Smooth muscle cell (in vitro differentiated cells): ENCODE data around the gene RNASEL. TPM values are rescaled to one million over a fixed set of nuclear protein-coding genes. Genes with fewer than 3 reads are reported as not detected.
A peak's percentile ranks its signal among the peaks of the same experiment; 100 is the strongest.

Experiments
- DNase-seq: peaks from one replicate; lab custom pipeline; 2025; ENCODE audit not compliant: unreplicated experiment; lab: John Stamatoyannopoulos, UW
- H2AFZ ChIP-seq: fragments of 200-600 bp; sonication (generic); 2 replicates; pipeline ENCODE4 v1.6.0; 2016; ENCODE audit warnings: antibody characterized with exemption, low read depth, mild to moderate bottlenecking
- H3F3A ChIP-seq: fragments of 200-600 bp; sonication (generic); 2 replicates; pipeline ENCODE4 v1.6.0; 2017; ENCODE audit warnings: antibody characterized with exemption, low read depth
- H3K27ac ChIP-seq: fragments of 200-600 bp; sonication (generic); 2 replicates; pipeline ENCODE4 v1.5.1; 2016; ENCODE audit warnings: low read depth, mild to moderate bottlenecking
- H3K27me3 ChIP-seq: fragments of 200-600 bp; sonication (generic); 2 replicates; pipeline ENCODE4 v1.6.1; 2016; ENCODE audit warnings: low read depth, mild to moderate bottlenecking
- H3K36me3 ChIP-seq: fragments of 200-600 bp; sonication (generic); 2 replicates; pipeline ENCODE4 v1.5.1; 2016; ENCODE audit warnings: low read depth
- H3K4me1 ChIP-seq: fragments of 200-600 bp; sonication (generic); 2 replicates; pipeline ENCODE4 v1.5.1; 2016; ENCODE audit warnings: low read depth
- H3K4me2 ChIP-seq: fragments of 200-600 bp; sonication (generic); 2 replicates; pipeline ENCODE4 v1.6.0; 2016; ENCODE audit warnings: mild to moderate bottlenecking
- H3K4me3 ChIP-seq: fragments of 200-600 bp; sonication (generic); 2 replicates; pipeline ENCODE4 v1.5.1; 2016; ENCODE audit warnings: mild to moderate bottlenecking
- H3K79me2 ChIP-seq: fragments of 200-600 bp; sonication (generic); 2 replicates; pipeline ENCODE4 v1.6.0; 2016; ENCODE audit warnings: low read depth, mild to moderate bottlenecking
- H3K9ac ChIP-seq: fragments of 200-600 bp; sonication (generic); 2 replicates; pipeline ENCODE4 v1.6.0; 2016; ENCODE audit warnings: low read depth
- H3K9me3 ChIP-seq: fragments of 200-600 bp; sonication (generic); replicated peaks from 2 replicates; pipeline ENCODE4 v1.5.1; 2016; ENCODE audit warnings: low read depth
- H4K20me1 ChIP-seq: fragments of 200-600 bp; sonication (generic); 2 replicates; pipeline ENCODE4 v1.6.0; 2016; ENCODE audit warnings: low read depth
- WGBS: methylation state at CpG from one replicate; pipeline ENCODE4 v1.1.7; 2016; ENCODE audit warnings: low lambda C conversion rate; 5-methylcytosine and 5-hydroxymethylcytosine counted together
- polyA plus RNA-seq: library from polyadenylated mRNA; unstranded; fragments of >200 nt; fragmentation: Nextera tagmentation; extraction: Ambion mirVana; gene quantifications from 2 replicates; pipeline ENCODE4 v1.2.1, GENCODE V29; 2016
- total RNA-seq: library from RNA; depleted of rRNA; stranded (reverse); fragments of >200 nt; gene quantifications from 2 replicates; pipeline ENCODE4 v1.2.3, GENCODE V29; 2014
- TF ChIP-seq, protein P1 (sequence below): fragments of 200-600 bp; sonication (generic); IDR thresholded peaks from 2 replicates; pipeline ENCODE4 v1.5.1; 2017; ENCODE audit warnings: borderline replicate concordance, mild to moderate bottlenecking, antibody characterized with exemption; ENCODE audit not compliant: insufficient read depth, poor library complexity, severe bottlenecking

The RNASEL gene
- total and polyA plus RNA-seq, 2 experiments from 2014 or later: 4.5 to 4.7 TPM

- Histone ChIP-seq H3K4me3 (peak overlapping the region; percentile 56), H3K4me1 (peaks cover 38% of the 10 kb centered on the region), H2AFZ (peak overlapping the region; percentile 53), H3K9ac (peak overlapping the region; percentile 84), H3K36me3 (no peaks in the 10 kb centered on the region), H3K79me2 (no peaks in the 10 kb centered on the region), H3F3A (peaks cover 31% of the 10 kb centered on the region), H3K4me2 (peak overlapping the region; percentile 86), H3K9me3 (no peaks in the 10 kb centered on the region), H4K20me1 (no peaks in the 10 kb centered on the region), H3K27me3 (no peaks in the 10 kb centered on the region), H3K27ac (peak overlapping the region; percentile 93)
- WGBS: 5% methylated on average over 11 of the region's 11 CpGs
- DNase-seq: no peak
- TF ChIP-seq, protein P1, sequence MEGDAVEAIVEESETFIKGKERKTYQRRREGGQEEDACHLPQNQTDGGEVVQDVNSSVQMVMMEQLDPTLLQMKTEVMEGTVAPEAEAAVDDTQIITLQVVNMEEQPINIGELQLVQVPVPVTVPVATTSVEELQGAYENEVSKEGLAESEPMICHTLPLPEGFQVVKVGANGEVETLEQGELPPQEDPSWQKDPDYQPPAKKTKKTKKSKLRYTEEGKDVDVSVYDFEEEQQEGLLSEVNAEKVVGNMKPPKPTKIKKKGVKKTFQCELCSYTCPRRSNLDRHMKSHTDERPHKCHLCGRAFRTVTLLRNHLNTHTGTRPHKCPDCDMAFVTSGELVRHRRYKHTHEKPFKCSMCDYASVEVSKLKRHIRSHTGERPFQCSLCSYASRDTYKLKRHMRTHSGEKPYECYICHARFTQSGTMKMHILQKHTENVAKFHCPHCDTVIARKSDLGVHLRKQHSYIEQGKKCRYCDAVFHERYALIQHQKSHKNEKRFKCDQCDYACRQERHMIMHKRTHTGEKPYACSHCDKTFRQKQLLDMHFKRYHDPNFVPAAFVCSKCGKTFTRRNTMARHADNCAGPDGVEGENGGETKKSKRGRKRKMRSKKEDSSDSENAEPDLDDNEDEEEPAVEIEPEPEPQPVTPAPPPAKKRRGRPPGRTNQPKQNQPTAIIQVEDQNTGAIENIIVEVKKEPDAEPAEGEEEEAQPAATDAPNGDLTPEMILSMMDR: no peak
Observed at GRCh38 chr1:182615468-182616129, 26.5 kb upstream of the RNASEL start.

GRCh38 chr1:182614796-182615454 lies 25.9 kb upstream of the RNASEL start:
- H4K20me1 ChIP-seq: no peaks in the 10 kb centered on the region
- H3K27ac ChIP-seq: peak overlapping the region; percentile 93
- under 1% methylated on average over 56 of the region's 56 CpGs for WGBS
- H3K36me3 ChIP-seq: no peaks in the 10 kb centered on the region
- H2AFZ ChIP-seq: peak overlapping the region; percentile 53
- H3K4me3 ChIP-seq: peak overlapping the region; percentile 56
- no peaks in the 10 kb centered on the region for H3K27me3 ChIP-seq
- H3K79me2 ChIP-seq: no peaks in the 10 kb centered on the region
- H3K4me1 ChIP-seq: peaks cover 38% of the 10 kb centered on the region
- TF ChIP-seq, protein P1: no peak
- DNase-seq: peak; percentile 69
- peaks cover 31% of the 10 kb centered on the region for H3F3A ChIP-seq
- peak overlapping the region; percentile 86 for H3K4me2 ChIP-seq
- no peaks in the 10 kb centered on the region for H3K9me3 ChIP-seq
- H3K9ac ChIP-seq: peak overlapping the region; percentile 84

- no peaks in the 10 kb centered on the region for H3K9me3 ChIP-seq
- no peak overlapping the region for H3K9ac ChIP-seq
- no peak overlapping the region for H3K4me2 ChIP-seq
- H3K4me1 ChIP-seq: peaks cover 25% of the 10 kb centered on the region
- no peak overlapping the region for H2AFZ ChIP-seq
- no peak overlapping the region for H3K4me3 ChIP-seq
- H3K27ac ChIP-seq: no peak overlapping the region
- H3F3A ChIP-seq: peaks cover 15% of the 10 kb centered on the region
- TF ChIP-seq, protein P1: no peak
- H4K20me1 ChIP-seq: no peaks in the 10 kb centered on the region
- no peak for DNase-seq
- H3K79me2 ChIP-seq: no peaks in the 10 kb centered on the region
- H3K36me3 ChIP-seq: no peaks in the 10 kb centered on the region
- H3K27me3 ChIP-seq: no peaks in the 10 kb centered on the region
- 72% methylated on average over 8 of the region's 8 CpGs for WGBS
Observed at GRCh38 chr1:182611787-182612186, 22.7 kb upstream of the RNASEL start.

DNA sequence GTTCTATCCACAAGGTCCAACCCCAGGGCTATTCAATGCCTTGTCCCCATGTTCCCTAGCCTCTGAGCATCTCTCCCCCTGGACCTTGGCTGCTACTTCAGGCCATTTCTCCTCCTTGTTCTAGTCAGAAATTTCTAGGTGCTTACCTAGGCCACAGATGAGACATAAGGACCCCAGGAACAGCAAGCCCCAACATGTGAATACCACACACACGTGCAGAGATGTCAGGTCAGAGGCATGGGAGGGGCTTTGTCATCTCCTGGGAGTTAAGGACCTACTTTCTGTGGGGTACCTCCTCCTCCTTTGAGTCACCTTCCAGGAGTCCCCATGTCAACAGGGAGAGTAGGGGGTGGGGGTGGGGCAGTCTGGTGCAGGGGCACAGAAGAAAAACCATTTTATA lies 22.3 kb upstream of the RNASEL start:
- Histone ChIP-seq H3F3A (peaks cover 10% of the 10 kb centered on the region), H3K27ac (no peak overlapping the region), H4K20me1 (no peaks in the 10 kb centered on the region), H3K4me1 (peaks cover 25% of the 10 kb centered on the region), H3K36me3 (no peaks in the 10 kb centered on the region), H3K27me3 (no peaks in the 10 kb centered on the region), H3K9me3 (no peaks in the 10 kb centered on the region), H2AFZ (no peak overlapping the region), H3K4me2 (no peak overlapping the region), H3K9ac (no peak overlapping the region), H3K4me3 (no peak overlapping the region), H3K79me2 (no peaks in the 10 kb centered on the region)
- DNase-seq: no peak
- TF ChIP-seq, protein P1: no peak
- WGBS: 68% methylated on average over 1 of the region's 1 CpG
